ENCODE data around the gene BCAR1. TPM values are rescaled to one million over a fixed set of nuclear protein-coding genes. Genes with fewer than 3 reads are reported as not detected.

The BCAR1 gene
- total and polyA plus RNA-seq, 10 of the 15 experiments (the other 5 are each of a cell fraction or from before 2014, with no cell fraction given) = 0.13 to 14.1 (median 2.8) TPM; not detected in 1

- CTCF ChIA-PET = interaction anchor here (5.2 to 10.6 kb wide), 3 partner anchors 32 to 160 kb away, joined by 31 to 243 read pairs (median 79); no protein-coding TSS in a partner anchor
- no TSS peak for BruUV-seq (replicated peaks)
- intact Hi-C loops (cut with micrococcal nuclease; ENCODE audit: unreplicated experiment) (loop anchor here (5.0 to 10.0 kb wide), 4 partner anchors 33 to 534 kb away; no protein-coding TSS in a partner anchor), in situ Hi-C loops (cut with MboI) (loop anchor here (5.0 kb wide), 1 partner anchor 157 kb away; no protein-coding TSS in a partner anchor)
- no peaks in the 10 kb centered on the region for H3K4me1 ChIP-seq (ENCODE audit: control insufficient read depth, insufficient read depth, low read length)
- no peak for TF ChIP-seq GATAD2B (conservative IDR thresholded peaks at IDR 0.05; ENCODE audit: low read depth)
- TF ChIP-seq TAF1 (IDR thresholded peaks at IDR 0.05; ENCODE audit: borderline replicate concordance, low read depth, low read length) = no peak
- TF ChIP-seq HDAC2 (IDR thresholded peaks at IDR 0.05) = no peak
- TF ChIP-seq RBBP5 (conservative IDR thresholded peaks at IDR 0.05) = no peak
- TF ChIP-seq ZNF687 (IDR thresholded peaks at IDR 0.05) = no peak
- TF ChIP-seq ZNF274 (IDR thresholded peaks at IDR 0.05; ENCODE audit: insufficient read depth, insufficient read length) = no peak
- TF ChIP-seq LARP7 (IDR thresholded peaks at IDR 0.05) = no peak
- TF ChIP-seq KAT2A (conservative IDR thresholded peaks at IDR 0.05; ENCODE audit: control insufficient read depth, low read depth, low read length) = no peak
- TF ChIP-seq SRF (IDR thresholded peaks at IDR 0.05; ENCODE audit: low read depth in 2 of 2, low read length in 2 of 2) = no peak
- no peak for TF ChIP-seq ELK1 (IDR thresholded peaks at IDR 0.05; ENCODE audit: low read depth, low read length)
- no peak for TF ChIP-seq ZSCAN29 (IDR thresholded peaks at IDR 0.05)
- TF ChIP-seq E2F8 (IDR thresholded peaks at IDR 0.05; ENCODE audit: low read depth, partially characterized antibody) = no peak
- TF ChIP-seq ZNF384 (IDR thresholded peaks at IDR 0.05; ENCODE audit: borderline replicate concordance, low read depth, low read length) = no peak
- no peak for TF ChIP-seq TCF12 (IDR thresholded peaks at IDR 0.05; ENCODE audit: low read depth, low read length)
- no peak for FAIRE-seq
- H3K79me2 ChIP-seq (ENCODE audit: control insufficient read depth, insufficient read depth, low read length) = no peaks in the 10 kb centered on the region
- H3K4me2 ChIP-seq (ENCODE audit: control insufficient read depth, insufficient read depth) = no peak overlapping the region
- no peaks in the 10 kb centered on the region for H3K27me3 ChIP-seq (replicated peaks in 1 of 2; ENCODE audit: control insufficient read depth in 2 of 2, insufficient read depth in 2 of 2, low read length in 1 of 2)
- POLR2A ChIA-PET = interaction anchor here (0.6 kb wide), 2 partner anchors 69 to 199 kb away, joined by 3 read pairs; no protein-coding TSS in a partner anchor
- H3K9me3 ChIP-seq (replicated peaks; ENCODE audit: control insufficient read depth, insufficient read depth, low read length) = no peaks in the 10 kb centered on the region
- no peaks in the 10 kb centered on the region for H4K20me1 ChIP-seq (ENCODE audit: control insufficient read depth, insufficient read depth)
- no peak overlapping the region for H3K4me3 ChIP-seq
- RAD21 ChIA-PET (ENCODE audit: unreplicated experiment) = interaction anchor here (7.9 kb wide), 1 partner anchor 152 kb away, joined by 150 read pairs; no protein-coding TSS in a partner anchor
- DNase-seq (ENCODE audit: low read depth, low spot score) = no peak
- SMC1A ChIA-PET (ENCODE audit: uncharacterized antibody, unreplicated experiment) = no interaction called here
- H2AFZ ChIP-seq (ENCODE audit: control insufficient read depth, low read depth, low read length) = no peak overlapping the region
- 76% methylated on average over 9 of the region's 9 CpGs for WGBS (ENCODE audit: insufficient coverage, insufficient replicate concordance, low lambda C conversion rate, missing lambda C conversion rate)
- H3K27ac ChIP-seq (ENCODE audit: control insufficient read depth, insufficient read depth) = no peak overlapping the region
- no peak overlapping the region for H3K9ac ChIP-seq (ENCODE audit: control insufficient read depth, insufficient read depth, low read length)
- H3K36me3 ChIP-seq (ENCODE audit: control insufficient read depth in 2 of 2, insufficient read depth in 2 of 2, low read length in 1 of 2) = no peaks in the 10 kb centered on the region; a peak in 1 of 4 replicates
- no peak for ATAC-seq
Measured at GRCh38 chr16:75230471-75231110, 20.8 kb downstream of the BCAR1 start.
